Body of pancreas (tissue), 4 donors: ENCODE data around the gene DEFB124.
"Not testable (repeated sequence)": the region's sequence is repeated elsewhere in the genome, so short reads cannot be mapped to it uniquely, and the experiment has no call there.

Experiments
- CTCF ChIP-seq, 7 experiments: fragments of 450-650 bp in 4 of 7; fragments of 200-600 bp in 3 of 7; sonication (generic) in 3 of 7; IDR thresholded peaks; one replicate each; pipeline ENCODE4 v1.5.1; 2016 to 2019; ENCODE audit warnings: antibody characterized with exemption in 7 of 7
- POLR2A ChIP-seq, 3 donors: fragments of 450-650 bp; IDR thresholded peaks; one replicate each; pipeline ENCODE4 v1.6.1; 2016; ENCODE audit warnings: antibody characterized with exemption in 3 of 3, mild to moderate bottlenecking in 2 of 3

- TF ChIP-seq POLR2A, CTCF (IDR thresholded peaks at IDR 0.05): not testable (repeated sequence)
Measured at GRCh38 chr20:31470946-31471345, 4.0 kb downstream of the DEFB124 start.
